ENCODE data around the gene CLEC16A.

CLEC16A gene

GRCh38 chr16:11125936-11126335, 181.6 kb downstream of the CLEC16A start:
- H4K20me1 ChIP-seq (ENCODE audit: control insufficient read depth, insufficient read depth, low read depth, low read length), result no peaks in the 10 kb centered on the region
- TF ChIP-seq CTCF (IDR thresholded peaks at IDR 0.05; ENCODE audit: low read depth, low read length, poor library complexity, severe bottlenecking) (no peak), EZH2phosphoT487 (IDR thresholded peaks at IDR 0.05; ENCODE audit: borderline replicate concordance, low read length) (no peak)
- H3K4me3 ChIP-seq (ENCODE audit: low read length), result no peak overlapping the region
- no peaks in the 10 kb centered on the region for H3K4me1 ChIP-seq (ENCODE audit: control insufficient read depth, low read length)
- H3K36me3 ChIP-seq (ENCODE audit: control insufficient read depth, low read length), result peaks cover 17% of the 10 kb centered on the region; the same call in 1 of the 2 replicates
- no peaks in the 10 kb centered on the region for H3F3A ChIP-seq (ENCODE audit: control insufficient read depth, insufficient read depth)
- no peaks in the 10 kb centered on the region for H3K9me3 ChIP-seq (ENCODE audit: control insufficient read depth, insufficient read depth, low read length)
- no peaks in the 10 kb centered on the region for H3K79me2 ChIP-seq (ENCODE audit: control insufficient read depth, low read length)
- H3K27ac ChIP-seq (ENCODE audit: low read depth, low read length), result no peak overlapping the region
- no peaks in the 10 kb centered on the region for H3K9me2 ChIP-seq (replicated peaks; ENCODE audit: control insufficient read depth, low read length)
- no peaks in the 10 kb centered on the region for H3K27me3 ChIP-seq (ENCODE audit: control insufficient read depth, low read length)
- H3K4me2 ChIP-seq (ENCODE audit: low read length), result no peak overlapping the region

DNA sequence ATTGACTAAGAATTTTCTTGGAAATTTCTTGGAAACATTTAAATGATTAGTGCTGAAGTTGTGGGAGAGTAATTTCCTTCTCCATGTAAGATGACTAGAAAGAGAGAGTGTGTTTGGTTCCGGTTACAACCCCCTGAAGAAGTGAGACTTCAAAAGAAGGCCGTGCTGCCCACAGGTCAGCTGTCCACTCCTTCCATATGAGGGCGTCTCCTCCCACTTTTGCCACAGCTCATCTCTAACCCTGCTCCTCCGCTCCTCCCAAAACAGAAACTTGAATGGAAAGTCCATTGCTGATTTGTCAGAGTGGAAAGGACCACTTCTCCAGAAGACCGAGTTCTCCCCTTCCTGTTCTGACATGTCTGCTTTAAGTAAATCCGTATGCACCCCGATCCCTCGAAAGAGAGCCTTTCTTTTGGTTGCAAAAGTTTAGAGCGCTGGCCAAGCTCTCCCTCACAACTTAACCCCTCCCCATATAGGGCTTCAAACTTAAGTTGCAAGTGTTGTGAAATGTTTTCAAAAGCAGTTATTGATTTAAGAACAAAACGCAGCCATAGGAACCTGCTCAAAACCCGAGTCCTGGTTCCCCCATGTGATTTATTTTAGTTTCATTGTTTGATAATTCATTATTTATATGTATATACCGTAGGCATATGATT, 182.2 kb downstream of the CLEC16A start:
- Histone ChIP-seq H4K20me1 (ENCODE audit: control insufficient read depth, insufficient read depth, low read depth, low read length) (no peaks in the 10 kb centered on the region), H3K9me3 (ENCODE audit: control insufficient read depth, insufficient read depth, low read length) (no peaks in the 10 kb centered on the region), H3K4me1 (ENCODE audit: control insufficient read depth, low read length) (no peaks in the 10 kb centered on the region), H3F3A (ENCODE audit: control insufficient read depth, insufficient read depth) (no peaks in the 10 kb centered on the region), H3K27ac (ENCODE audit: low read depth, low read length) (no peak overlapping the region), H3K79me2 (ENCODE audit: control insufficient read depth, low read length) (no peaks in the 10 kb centered on the region), H3K9me2 (replicated peaks; ENCODE audit: control insufficient read depth, low read length) (no peaks in the 10 kb centered on the region), H3K27me3 (ENCODE audit: control insufficient read depth, low read length) (no peaks in the 10 kb centered on the region), H3K36me3 (ENCODE audit: control insufficient read depth, low read length) (peaks cover 13% of the 10 kb centered on the region; the same call in 1 of the 2 replicates), H3K4me3 (ENCODE audit: low read length) (no peak overlapping the region), H3K4me2 (ENCODE audit: low read length) (no peak overlapping the region)
- TF ChIP-seq EZH2phosphoT487 (IDR thresholded peaks at IDR 0.05; ENCODE audit: borderline replicate concordance, low read length), result no peak

DNA sequence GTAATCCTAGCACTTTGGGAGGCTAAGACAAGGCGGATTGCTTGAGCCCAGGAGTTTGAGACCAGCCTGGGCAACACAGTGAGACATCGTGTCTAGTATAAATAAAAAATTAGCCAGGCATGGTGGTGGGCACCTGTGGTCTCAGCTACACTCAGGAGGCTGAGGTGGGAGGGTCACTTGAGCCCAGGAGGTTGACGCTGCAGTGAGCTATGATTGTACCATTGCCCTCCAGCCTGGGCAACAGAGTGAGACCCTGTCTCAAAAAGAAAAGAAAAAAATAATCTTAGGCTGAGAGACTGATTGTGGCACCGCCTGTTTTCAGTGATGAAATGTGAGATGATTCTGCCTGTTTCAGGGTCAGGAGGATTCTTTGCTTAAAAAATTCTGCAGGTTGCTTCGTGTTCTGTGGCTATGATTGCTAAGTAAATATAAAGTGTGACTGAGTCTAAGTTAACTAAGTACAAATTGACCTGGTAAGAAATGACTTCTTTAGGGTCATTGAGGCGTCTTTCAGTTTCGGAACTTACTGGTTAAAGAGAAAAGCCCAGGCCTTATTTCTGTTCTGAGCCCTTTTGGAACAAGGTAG, 183.3 kb downstream of the CLEC16A start:
- no peaks in the 10 kb centered on the region for H3F3A ChIP-seq (ENCODE audit: control insufficient read depth, insufficient read depth)
- H4K20me1 ChIP-seq (ENCODE audit: control insufficient read depth, insufficient read depth, low read depth, low read length), result no peaks in the 10 kb centered on the region
- H3K4me3 ChIP-seq (ENCODE audit: low read length), result no peak overlapping the region
- TF ChIP-seq CTCF (IDR thresholded peaks at IDR 0.05; ENCODE audit: low read depth, low read length, poor library complexity, severe bottlenecking) (no peak), EZH2phosphoT487 (IDR thresholded peaks at IDR 0.05; ENCODE audit: borderline replicate concordance, low read length) (no peak)
- H3K4me2 ChIP-seq (ENCODE audit: low read length), result no peak overlapping the region
- H3K27ac ChIP-seq (ENCODE audit: low read depth, low read length), result no peak overlapping the region
- no peaks in the 10 kb centered on the region for H3K27me3 ChIP-seq (ENCODE audit: control insufficient read depth, low read length)
- H3K4me1 ChIP-seq (ENCODE audit: control insufficient read depth, low read length), result no peaks in the 10 kb centered on the region
- no peaks in the 10 kb centered on the region for H3K9me2 ChIP-seq (replicated peaks; ENCODE audit: control insufficient read depth, low read length)
- no peaks in the 10 kb centered on the region for H3K9me3 ChIP-seq (ENCODE audit: control insufficient read depth, insufficient read depth, low read length)
- H3K79me2 ChIP-seq (ENCODE audit: control insufficient read depth, low read length), result no peaks in the 10 kb centered on the region
- H3K36me3 ChIP-seq (ENCODE audit: control insufficient read depth, low read length), result peaks cover 13% of the 10 kb centered on the region; the same call in 1 of the 2 replicates
